Measurements from ENCODE around the gene P2RX7.
"Not testable (repeated sequence)": the region's sequence is repeated elsewhere in the genome, so short reads cannot be mapped to it uniquely, and the experiment has no call there.

DNA sequence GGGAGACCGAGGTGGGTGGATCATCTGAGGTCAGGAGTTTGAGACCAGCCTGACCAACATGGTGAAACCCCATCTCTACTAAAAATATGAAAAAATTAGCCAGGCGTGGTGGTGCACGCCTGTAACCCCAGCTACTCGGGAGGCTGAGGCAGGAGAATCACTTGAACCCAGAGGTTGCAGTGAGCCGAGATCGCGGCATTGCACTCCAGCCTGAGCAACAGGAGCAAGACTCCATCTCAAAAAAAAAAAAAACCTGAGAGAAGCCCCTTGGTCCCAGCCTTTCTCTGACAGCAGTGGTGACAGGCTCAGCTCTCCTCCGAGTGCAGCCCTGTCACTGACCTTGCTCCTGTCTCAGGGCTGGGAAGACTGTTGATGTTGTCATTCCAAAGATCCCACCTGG is 94.2 kb downstream of the P2RX7 start:
- not testable (repeated sequence) for TF ChIP-seq POLR2AphosphoS5 (IDR thresholded peaks at IDR 0.05; ENCODE audit: borderline replicate concordance, low read depth, low read length); EZH2 (IDR thresholded peaks at IDR 0.05); FOXP2 (optimal IDR thresholded peaks at IDR 0.05; ENCODE audit: control extremely low read depth, extremely low read length, insufficient read depth)
